ENCODE results near the gene MINDY4. TPM values are rescaled to one million over a fixed set of nuclear protein-coding genes. Genes with fewer than 3 reads are reported as not detected.

MINDY4 gene
- polyA plus RNA-seq, 1 experiment = 1.8 TPM

DNA sequence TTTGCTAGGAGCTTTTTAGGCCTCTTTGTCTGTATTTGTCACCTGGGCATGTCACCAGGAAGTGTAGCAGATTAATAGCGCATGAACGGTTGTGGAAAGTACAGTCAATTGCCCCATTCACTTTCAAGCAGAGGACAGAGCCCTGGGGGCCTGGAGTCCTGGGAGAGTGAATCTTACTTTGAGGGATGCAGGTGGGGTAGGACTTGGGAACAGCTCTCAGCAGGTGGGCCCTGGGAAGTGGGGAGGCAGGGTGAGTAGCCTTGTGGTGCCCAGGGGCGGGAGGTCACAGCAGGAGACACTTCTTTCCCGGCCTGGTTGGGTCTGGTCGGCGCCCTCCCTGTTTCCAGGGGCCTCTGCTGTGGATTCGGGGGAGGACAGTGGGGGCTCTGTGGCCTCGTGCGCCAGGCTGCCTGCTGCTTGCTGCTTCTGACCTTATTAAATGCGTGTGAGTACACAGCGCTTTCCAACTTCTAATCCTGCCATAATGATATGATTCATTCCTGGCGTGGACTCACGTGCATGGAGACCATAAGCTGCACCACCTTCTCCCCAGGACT, 88.8 kb downstream of the MINDY4 start:
- no peak for TF ChIP-seq CTCF (IDR thresholded peaks at IDR 0.05; ENCODE audit: low read depth, low read length)
- Histone ChIP-seq H3K4me3 (ENCODE audit: low read depth, low read length) (no peak overlapping the region), H3K27ac (ENCODE audit: low read depth, low read length) (no peak overlapping the region), H3K27me3 (ENCODE audit: control insufficient read depth, insufficient read depth, low read length) (no peaks in the 10 kb centered on the region), H3K9me3 (ENCODE audit: control insufficient read depth, insufficient read depth, low read length) (no peaks in the 10 kb centered on the region; the same call in 1 of the 2 replicates)
- POLR2A ChIA-PET = no interaction called here
- no peak for DNase-seq (ENCODE audit: low read depth, low spot score)
- CTCF ChIA-PET = interaction anchor here (1.2 to 1.9 kb wide), 2 partner anchors 79 to 124 kb away, joined by 4 to 5 read pairs; no protein-coding TSS in a partner anchor

- Histone ChIP-seq H3K4me3 (ENCODE audit: low read depth, low read length) (no peak overlapping the region), H3K27ac (ENCODE audit: low read depth, low read length) (no peak overlapping the region), H3K9me3 (ENCODE audit: control insufficient read depth, insufficient read depth, low read length) (no peaks in the 10 kb centered on the region; the same call in 1 of the 2 replicates), H3K27me3 (ENCODE audit: control insufficient read depth, insufficient read depth, low read length) (no peaks in the 10 kb centered on the region)
- TF ChIP-seq CTCF (IDR thresholded peaks at IDR 0.05; ENCODE audit: low read depth, low read length) = no peak
- POLR2A ChIA-PET = no interaction called here
- no peak for DNase-seq (ENCODE audit: low read depth, low spot score)
- CTCF ChIA-PET = no interaction called here
These were observed 90.4 kb downstream of the MINDY4 start for GRCh38 chr7:30861612-30862011.

DNA sequence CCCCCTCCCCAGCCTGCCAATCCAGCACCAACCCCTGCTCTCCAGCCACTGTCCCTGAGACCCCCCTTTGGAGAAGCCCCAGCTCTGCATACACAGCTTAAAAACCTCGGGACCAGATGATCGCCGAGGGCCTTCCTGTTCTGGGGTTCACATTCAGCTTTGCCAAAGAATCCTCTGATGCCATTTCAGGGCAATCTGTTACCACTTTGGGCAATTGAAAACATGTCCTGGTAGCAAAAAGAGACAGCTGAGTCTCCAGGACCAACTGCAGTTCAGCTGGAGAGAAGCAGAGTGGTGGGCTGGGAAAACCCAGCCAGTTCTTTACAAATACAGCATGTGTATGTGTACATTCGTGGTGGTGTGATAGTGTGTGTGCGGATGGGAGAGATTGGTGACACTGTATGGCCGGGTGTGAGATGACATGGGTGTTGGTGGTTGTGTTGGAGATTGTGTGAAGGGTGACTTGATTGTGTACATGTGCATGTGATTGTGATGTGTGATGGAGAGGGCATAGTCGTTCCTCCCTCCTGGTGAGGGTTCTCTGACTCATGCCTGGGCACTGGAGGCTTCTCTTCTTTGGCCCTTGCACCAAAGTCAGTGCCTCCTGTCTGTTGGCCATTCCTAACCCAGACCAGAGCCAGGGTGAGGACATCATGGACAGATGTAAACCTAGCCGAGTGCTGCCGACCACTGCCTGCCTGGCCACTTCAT, 91.9 kb downstream of the MINDY4 start:
- H3K4me3 ChIP-seq (ENCODE audit: low read depth, low read length) = no peak overlapping the region
- no peaks in the 10 kb centered on the region for H3K27me3 ChIP-seq (ENCODE audit: control insufficient read depth, insufficient read depth, low read length)
- DNase-seq (ENCODE audit: low read depth, low spot score) = no peak
- H3K9me3 ChIP-seq (ENCODE audit: control insufficient read depth, insufficient read depth, low read length) = no peaks in the 10 kb centered on the region; the same call in 1 of the 2 replicates
- H3K27ac ChIP-seq (ENCODE audit: low read depth, low read length) = peak overlapping the region; percentile 31
- ChIA-PET CTCF (interaction anchor here (0.9 to 1.3 kb wide), 2 partner anchors 16 to 75 kb away, joined by 3 to 4 read pairs; no protein-coding TSS in a partner anchor), POLR2A (interaction anchor here (0.7 kb wide), 1 partner anchor 14 kb away, joined by 3 read pairs; no protein-coding TSS in a partner anchor)
- TF ChIP-seq CTCF (IDR thresholded peaks at IDR 0.05; ENCODE audit: low read depth, low read length) = no peak

GRCh38 chr7:30863706-30864035, 92.5 kb downstream of the MINDY4 start:
- DNase-seq (ENCODE audit: low read depth, low spot score) = peak; percentile 30
- POLR2A ChIA-PET = no interaction called here

More at GRCh38 chr7:30863706-30864035, 92.5 kb downstream of the MINDY4 start:
- CTCF ChIA-PET = interaction anchor here (1.1 to 1.3 kb wide), 2 partner anchors 17 to 75 kb away, joined by 3 read pairs; no protein-coding TSS in a partner anchor
- no peaks in the 10 kb centered on the region for H3K27me3 ChIP-seq (ENCODE audit: control insufficient read depth, insufficient read depth, low read length)
- TF ChIP-seq CTCF (IDR thresholded peaks at IDR 0.05; ENCODE audit: low read depth, low read length) = no peak
- H3K4me3 ChIP-seq (ENCODE audit: low read depth, low read length) = no peak overlapping the region
- H3K27ac ChIP-seq (ENCODE audit: low read depth, low read length) = peak overlapping the region; percentile 31
- H3K9me3 ChIP-seq (ENCODE audit: control insufficient read depth, insufficient read depth, low read length) = no peaks in the 10 kb centered on the region; the same call in 1 of the 2 replicates
